D341Med (cell line): ENCODE results near the gene KIF25.

Experiments
- DNase-seq: peaks from one replicate; pipeline ENCODE4 v3.0.0; 2012; ENCODE audit warnings: low spot score

Gene KIF25

DNA sequence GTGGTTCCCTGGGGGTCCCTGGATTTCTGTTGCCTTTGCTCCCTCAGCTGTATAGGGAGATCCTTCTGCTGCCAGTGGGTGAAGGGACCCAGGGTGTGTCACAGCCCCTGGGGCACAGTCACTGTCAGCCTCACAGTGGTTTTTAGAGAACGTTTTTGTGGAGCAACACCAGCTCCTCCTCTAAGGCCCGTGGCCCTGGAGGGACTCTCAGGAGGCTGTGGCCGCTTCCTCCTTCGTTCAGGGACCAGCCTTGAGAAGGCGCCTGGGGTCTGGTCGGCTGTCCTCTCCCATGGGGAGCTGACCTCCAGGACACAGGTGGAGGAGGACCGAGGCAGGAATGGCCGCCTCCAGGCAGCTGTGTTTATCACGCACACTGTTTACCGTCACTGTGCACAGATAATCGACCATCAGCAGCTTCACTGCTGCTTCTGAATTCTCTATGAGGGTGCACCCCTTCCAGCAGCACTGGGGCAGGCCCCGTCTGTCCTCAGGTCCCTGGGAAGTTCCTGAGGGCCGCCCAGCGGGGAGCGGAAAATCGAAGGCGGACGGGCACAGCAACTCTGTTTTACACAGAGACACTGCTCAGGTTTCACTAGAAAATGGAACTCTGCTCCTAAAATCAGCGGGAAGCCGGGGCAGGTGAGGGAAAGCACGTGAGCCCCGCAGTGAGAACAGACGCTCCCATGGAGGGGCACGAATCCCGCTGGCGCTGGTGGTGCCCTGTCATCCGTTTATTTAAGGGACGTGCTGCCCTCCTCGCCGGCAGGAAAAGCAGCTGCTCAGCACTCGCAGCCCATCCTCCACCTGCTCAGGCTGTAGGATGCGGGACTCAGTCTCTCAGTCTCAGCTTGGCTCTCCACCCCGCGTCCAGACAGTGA is 92.0 kb downstream of the KIF25 start:
- no peak for DNase-seq

DNA sequence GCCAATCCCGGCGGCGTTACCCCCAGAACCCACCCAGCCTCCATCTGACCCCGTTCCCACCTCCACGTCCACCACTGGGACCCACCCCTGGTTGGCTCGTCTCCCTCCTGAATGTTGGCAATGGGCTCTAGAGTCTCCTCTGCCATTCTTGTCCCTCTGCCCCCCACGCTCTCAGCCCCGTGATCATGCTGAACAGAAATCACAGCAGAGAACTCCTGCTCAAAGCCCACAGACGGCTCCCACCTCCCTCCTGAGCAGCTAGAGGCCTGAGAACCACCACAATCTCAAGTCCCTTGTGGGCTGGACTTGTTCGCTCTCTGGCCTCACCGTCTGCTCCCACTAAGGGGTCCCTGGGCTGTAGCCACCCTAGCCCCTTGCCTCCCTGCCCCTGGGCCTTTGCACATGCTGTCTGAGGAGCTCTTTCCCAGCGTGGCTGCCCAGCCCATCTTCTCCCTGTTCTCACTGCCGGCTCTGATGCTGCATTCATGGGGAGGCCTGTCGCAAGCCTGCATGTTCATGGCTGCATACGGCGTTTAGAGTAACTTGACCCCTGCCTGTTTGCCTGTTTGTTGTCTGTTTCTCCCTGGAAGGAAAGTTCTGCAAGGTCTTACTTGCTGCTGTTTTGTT is 92.7 kb downstream of the KIF25 start:
- no peak for DNase-seq

GRCh38 chr6:168090706-168091105 is 93.2 kb downstream of the KIF25 start:
- DNase-seq = no peak

- no peak for DNase-seq
Observed at GRCh38 chr6:168091381-168092264, 94.2 kb downstream of the KIF25 start.

DNA sequence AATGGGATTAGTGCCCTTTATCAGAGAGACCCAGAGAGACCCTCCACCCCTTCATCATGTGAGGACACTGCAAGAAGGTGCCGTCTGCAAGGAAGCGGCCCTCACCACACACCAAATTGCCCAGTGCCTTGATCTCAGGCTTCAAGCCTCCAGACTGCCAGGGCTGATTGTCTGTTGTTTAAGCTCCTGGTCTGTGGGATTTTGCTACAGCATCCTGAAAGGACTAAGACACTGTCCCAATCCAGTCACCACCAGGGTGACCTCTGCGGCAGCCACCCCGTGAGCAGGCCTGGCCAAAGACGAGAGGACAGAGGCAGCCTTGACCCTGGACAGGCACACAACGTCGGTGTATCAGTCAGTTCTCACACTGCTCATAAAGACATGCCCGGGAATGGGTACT is 95.1 kb downstream of the KIF25 start:
- DNase-seq = no peak

GRCh38 chr6:168093071-168093505 is 95.6 kb downstream of the KIF25 start:
- no peak for DNase-seq

- DNase-seq = no peak
Observed at GRCh38 chr6:168093634-168094033, 96.2 kb downstream of the KIF25 start.
